GM19452 (cell line): ENCODE data around the gene TLR5.
A peak's percentile ranks its signal among the peaks of the same experiment; 100 is the strongest.
"Not testable (repeated sequence)": the region's sequence is repeated elsewhere in the genome, so short reads cannot be mapped to it uniquely, and the experiment has no call there.

Experiments
- ATAC-seq: cut with Tn5 transposase; IDR thresholded peaks from one replicate; pipeline ENCODE4 v1.9.1; 2021; ENCODE audit not compliant: unreplicated experiment

TLR5 gene

GRCh38 chr1:223142795-223143536 is at the start of gene TLR5:
Gene TLR5 (minus strand): TSS chr1:223143248. CDS start chr1:223113031, 30,217 bp downstream.
- peak; percentile 91 for ATAC-seq

GRCh38 chr1:223189903-223190724 is 47.1 kb upstream of the TLR5 start:
- peak; percentile 73 for ATAC-seq

DNA sequence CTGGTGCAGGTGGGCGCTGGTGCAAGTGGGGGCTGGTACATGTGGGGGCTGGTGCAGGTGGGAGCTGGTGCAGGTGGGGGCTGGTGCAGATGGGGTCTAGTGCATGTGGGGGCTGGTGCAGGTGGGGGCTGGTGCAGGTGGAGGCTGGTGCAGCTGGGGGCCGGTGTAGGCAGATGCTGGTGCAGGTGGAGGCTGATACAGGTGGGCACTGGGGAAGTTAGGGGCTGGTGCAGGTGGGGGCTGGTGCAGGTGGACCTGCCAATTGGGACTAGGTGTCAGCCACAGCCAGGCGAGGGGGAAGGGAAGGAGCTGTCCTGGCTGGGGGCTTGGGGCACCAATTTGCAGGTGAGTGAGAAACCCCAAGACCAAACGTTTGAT is 46.5 kb upstream of the TLR5 start:
- no peak for ATAC-seq

DNA sequence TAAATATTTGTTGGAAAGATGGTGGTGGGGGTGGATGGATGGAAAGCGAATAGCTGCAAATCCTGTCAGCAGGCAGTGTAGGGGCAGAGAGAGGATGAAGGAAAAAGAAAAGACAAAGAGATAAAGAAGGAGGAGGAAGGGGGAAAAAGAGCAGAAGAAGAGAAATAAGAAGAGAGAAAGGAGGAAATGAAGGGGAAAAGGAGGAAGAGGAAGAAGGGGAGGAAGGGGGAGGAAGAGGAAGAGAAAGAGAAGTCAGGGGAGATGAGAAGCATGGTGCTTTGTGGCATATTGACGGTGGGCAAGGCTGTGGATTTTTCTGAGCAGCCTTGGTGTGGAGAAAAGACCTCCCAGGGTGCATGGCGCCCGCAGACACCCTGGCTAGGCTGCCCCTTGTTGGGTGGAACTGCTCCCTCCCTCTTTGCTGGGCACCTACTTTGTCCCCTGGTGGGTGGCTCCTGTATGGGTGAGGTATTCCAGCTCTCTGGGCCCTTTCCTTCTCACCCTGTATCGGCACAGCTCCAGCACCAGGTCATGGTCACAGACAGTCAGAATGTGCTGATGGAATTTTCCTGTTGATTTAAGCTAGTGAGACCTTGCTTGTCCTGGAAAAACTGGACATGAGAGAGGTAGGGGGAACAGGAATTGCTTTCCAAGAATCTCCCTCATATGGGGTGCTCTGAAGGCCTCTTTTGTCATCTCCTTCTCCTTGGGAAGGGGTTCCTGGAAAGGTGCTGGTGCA is 45.7 kb upstream of the TLR5 start:
- ATAC-seq: no peak

- no peak for ATAC-seq
Measured at GRCh38 chr1:223186800-223187199, 43.8 kb upstream of the TLR5 start.

- no peak for ATAC-seq
Measured at GRCh38 chr1:223183268-223183862, 40.3 kb upstream of the TLR5 start.

GRCh38 chr1:223180731-223181321 is 37.8 kb upstream of the TLR5 start:
- ATAC-seq: no peak

- ATAC-seq: no peak
Measured at GRCh38 chr1:223179786-223180185, 36.7 kb upstream of the TLR5 start.

DNA sequence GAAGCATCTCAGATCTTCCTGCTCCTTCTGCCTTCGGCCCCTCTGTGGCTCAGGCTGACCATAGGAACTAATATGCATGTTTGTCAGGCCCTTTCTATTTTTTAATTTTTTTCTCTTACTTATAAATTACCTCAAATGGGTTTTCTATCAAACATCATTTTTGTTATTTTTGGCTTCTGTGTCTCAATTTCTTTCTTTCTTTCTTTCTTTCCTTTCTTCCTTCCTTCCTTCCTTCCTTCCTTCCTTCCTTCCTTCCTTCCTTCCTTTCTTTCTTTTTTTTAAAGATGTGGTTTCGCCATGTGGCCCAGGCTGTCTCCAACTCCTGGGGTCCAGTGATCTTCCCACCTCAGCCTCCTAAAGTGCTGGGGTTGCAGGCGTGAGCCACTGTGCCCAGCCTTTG is 36.2 kb upstream of the TLR5 start:
- no peak for ATAC-seq

DNA sequence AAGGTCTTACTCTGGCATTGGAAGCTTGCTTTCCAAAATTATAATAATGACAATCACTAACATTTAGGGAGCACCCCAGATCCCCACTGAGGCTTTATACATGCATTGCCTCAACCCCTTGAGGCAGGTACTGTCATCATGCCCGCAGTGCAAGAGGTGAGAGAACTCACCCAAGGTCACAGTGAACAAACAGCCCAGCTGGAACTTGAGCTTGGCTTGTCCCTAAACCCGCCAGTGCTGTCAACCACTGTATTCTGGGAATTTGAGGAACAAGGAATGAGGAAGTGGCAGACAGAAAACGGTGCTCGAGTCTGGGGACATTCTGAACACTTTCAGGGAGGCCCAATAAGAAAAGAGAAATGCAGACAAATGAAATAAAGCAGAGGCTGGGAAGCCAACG is 34.6 kb upstream of the TLR5 start:
- ATAC-seq: no peak

DNA sequence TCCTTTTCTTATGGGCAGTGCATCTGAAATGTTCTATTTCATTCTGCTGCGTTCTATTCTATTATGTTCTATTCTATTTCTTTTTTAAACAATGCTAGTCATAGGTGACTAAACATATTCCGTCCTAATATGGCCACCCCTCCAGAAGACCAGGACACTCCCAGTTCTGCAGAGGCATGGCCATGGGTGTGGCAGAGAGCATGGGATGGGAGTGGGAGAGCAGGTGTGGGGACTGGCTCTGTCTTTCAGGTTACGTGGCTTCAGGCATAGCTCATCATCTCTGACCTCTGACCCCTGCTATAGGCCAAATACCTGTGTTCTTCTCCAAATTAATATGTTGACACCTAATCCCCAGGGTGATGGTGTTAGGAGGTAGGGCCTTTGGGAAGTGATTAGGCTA is 33.4 kb upstream of the TLR5 start:
- no peak for ATAC-seq

- no peak for ATAC-seq
Measured at GRCh38 chr1:223175633-223176032, 32.6 kb upstream of the TLR5 start.

DNA sequence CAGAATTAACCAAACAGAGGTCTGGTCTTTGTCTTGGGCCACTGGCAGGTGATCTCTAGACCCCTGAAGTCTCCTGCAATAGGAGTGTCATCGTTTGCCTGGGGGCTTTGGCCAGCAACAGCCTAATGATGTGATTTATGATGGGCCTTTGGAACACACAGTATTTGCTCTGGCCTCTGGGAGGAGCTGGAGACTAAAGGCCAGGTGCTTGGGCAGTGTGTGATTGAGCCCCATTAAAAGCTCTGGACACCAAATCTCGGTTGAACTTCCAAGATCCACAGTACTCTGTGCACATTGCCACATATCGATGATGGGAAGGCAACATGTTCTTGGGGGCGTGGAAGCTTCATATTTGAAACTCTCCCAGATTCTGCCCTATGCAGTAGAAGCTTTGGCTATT is 32.0 kb upstream of the TLR5 start:
- ATAC-seq: no peak

DNA sequence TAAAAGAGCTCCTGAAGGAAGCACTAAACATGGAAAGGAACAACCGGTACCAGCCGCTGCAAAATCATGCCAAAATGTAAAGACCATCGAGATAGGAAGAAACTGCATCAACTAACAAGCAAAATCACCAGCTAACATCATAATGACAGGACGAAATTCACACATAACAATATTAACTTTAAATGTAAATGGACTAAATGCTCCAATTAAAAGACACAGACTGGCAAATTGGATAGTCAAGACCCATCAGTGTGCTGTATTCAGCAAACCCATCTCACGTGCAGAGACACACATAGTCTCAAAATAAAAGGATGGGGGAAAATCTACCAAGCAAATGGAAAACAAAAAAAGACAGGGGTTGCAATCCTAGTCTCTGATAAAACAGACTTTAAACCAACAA is 26.4 kb upstream of the TLR5 start:
- not testable (repeated sequence) for ATAC-seq

DNA sequence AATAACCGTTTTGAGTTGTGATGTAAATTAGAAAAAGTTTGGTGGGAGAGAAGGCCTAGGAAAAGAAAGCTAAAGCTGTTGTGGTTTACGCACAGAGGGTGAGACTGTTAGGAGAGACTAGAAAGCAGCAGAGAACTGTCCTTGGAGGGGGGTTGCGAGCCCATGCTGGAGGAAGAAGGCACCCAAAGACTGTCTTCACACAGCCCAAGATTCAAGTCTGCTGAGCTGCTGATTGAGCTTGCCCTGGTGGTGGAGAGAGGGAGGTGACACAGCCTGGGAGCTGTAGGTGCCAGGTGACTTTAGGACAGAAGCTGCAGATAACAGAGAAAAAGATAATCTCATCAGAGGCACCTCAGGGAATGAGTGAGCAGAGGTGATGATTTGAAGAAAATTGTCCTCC is 18.3 kb upstream of the TLR5 start:
- ATAC-seq: no peak

GRCh38 chr1:223156343-223156742 is 13.3 kb upstream of the TLR5 start:
- ATAC-seq: no peak

- no peak for ATAC-seq
Measured at GRCh38 chr1:223155153-223155552, 12.1 kb upstream of the TLR5 start.

DNA sequence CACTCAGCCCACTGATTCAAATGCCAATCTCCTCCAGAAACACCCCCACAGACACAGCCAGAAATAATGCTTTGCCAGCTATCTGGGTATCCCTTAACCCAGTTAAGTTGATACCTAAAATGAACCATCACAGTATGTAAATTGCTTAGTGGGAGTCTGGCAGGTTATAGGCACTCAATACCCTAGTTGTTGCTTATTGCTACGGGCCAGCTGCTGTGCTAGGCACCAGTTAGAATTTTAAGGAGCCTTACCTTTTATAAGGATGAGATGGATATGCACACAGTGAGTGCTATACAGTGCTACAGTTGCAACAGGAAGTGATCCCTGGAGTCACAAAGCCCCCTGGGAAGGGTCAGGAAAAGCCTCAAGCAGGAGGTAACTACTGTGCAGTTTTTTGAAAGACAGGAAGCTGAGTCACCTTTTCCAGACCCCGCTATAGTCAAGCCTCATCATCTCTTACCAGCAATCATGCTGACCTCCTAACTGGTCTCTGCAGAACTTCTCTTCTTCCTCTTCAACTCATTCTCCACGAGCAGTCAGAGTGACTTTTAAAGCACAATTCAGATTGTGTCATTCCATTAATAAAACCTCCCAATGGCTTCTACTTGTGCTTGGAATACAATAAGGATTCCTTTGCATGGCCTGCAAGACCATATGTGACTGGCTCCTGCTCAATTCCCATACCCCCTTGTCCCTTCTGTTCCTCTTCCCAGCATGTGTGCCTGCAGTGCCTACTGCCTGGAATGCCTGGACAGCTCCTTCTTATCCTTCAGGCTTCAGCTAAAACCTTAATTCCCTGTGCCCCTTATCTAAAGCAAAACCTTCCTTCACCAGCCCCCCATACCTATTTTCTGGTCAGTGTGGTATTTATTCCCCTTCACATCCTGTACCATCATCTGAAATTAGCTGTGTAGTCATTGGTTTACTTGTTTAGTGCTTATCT is 10.4 kb upstream of the TLR5 start:
- ATAC-seq: no peak

DNA sequence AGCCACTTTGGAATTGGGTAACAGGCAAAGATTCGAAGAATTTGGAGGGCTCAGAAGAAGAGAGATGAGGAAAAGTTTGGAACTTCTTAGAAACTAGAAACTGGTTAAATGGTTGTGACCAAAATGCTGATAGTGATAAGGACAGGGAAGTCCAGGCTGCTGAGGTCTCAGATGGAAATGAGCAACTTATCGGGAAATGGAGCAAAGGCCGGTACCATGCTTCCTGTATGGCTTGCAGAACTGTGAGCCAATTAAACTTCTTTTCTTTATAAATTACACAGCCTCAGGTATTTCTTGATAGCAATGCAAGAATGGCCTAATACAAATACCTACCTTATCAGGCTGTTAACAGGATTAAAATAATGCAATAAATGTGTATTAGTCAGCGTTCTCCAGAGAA is 9.4 kb upstream of the TLR5 start:
- no peak for ATAC-seq

GRCh38 chr1:223150443-223150842 is 7.4 kb upstream of the TLR5 start:
- no peak for ATAC-seq
